GM18909 (cell line): ENCODE results near the gene KSR1.
"Not testable (repeated sequence)": the region's sequence is repeated elsewhere in the genome, so short reads cannot be mapped to it uniquely, and the experiment has no call there.

Experiments
- ATAC-seq: cut with Tn5 transposase; IDR thresholded peaks from one replicate; pipeline ENCODE4 v1.9.1; 2021; ENCODE audit warnings: mild to moderate bottlenecking; ENCODE audit not compliant: unreplicated experiment, poor library complexity

KSR1 gene

GRCh38 chr17:27666270-27666669 is 210.0 kb downstream of the KSR1 start:
- not testable (repeated sequence) for ATAC-seq

- no peak for ATAC-seq
These were observed 210.7 kb downstream of the KSR1 start for GRCh38 chr17:27666831-27667560.

- ATAC-seq, result no peak
These were observed 211.6 kb downstream of the KSR1 start for GRCh38 chr17:27667656-27668487.

- ATAC-seq, result no peak
These were observed 212.2 kb downstream of the KSR1 start for GRCh38 chr17:27668488-27668823.

GRCh38 chr17:27669136-27669535 is 212.9 kb downstream of the KSR1 start:
- no peak for ATAC-seq

- no peak for ATAC-seq
These were observed 213.6 kb downstream of the KSR1 start for GRCh38 chr17:27669850-27670249.

GRCh38 chr17:27670791-27671590 is 214.7 kb downstream of the KSR1 start:
- no peak for ATAC-seq

GRCh38 chr17:27671591-27671910 is 215.3 kb downstream of the KSR1 start:
- no peak for ATAC-seq

GRCh38 chr17:27671977-27672480 is 215.8 kb downstream of the KSR1 start:
- ATAC-seq, result not testable (repeated sequence)

- no peak for ATAC-seq
These were observed 218.1 kb downstream of the KSR1 start for GRCh38 chr17:27674335-27674734.
